Activated CD4-positive, alpha-beta T cell treated with anti-CD3 and anti-CD28 coated beads for 36 hours (primary cell): ENCODE data around the gene UGT1A8. TPM values are rescaled to one million over a fixed set of nuclear protein-coding genes. Genes with fewer than 3 reads are reported as not detected.
"Not testable (repeated sequence)": the region's sequence is repeated elsewhere in the genome, so short reads cannot be mapped to it uniquely, and the experiment has no call there.

Experiments
- ATAC-seq: fragments of 200-7000 bp; cut with Tn5 transposase; one replicate; pipeline ENCODE4 v1.10.0; 2021; ENCODE audit warnings: mild to moderate bottlenecking, moderate library complexity
- CTCF ChIA-PET: fragments of 350-600 bp; sonication (Branson Sonifier 250); formaldehyde crosslinking; loops from one replicate; lab custom pipeline; 2021; ENCODE audit warnings: antibody characterized with exemption; lab: Charles Lee
- POLR2A ChIA-PET: fragments of 350-600 bp; sonication (Branson Sonifier 250); formaldehyde crosslinking; loops from one replicate; lab custom pipeline; 2021; ENCODE audit warnings: antibody characterized with exemption, inconsistent platforms; lab: Charles Lee
- DNase-seq: peaks from one replicate; pipeline ENCODE4 v3.0.0-alpha.2; 2020
- H3K27ac Mint-ChIP-seq: one replicate; pipeline ENCODE4 v1.8.0; 2021; ENCODE audit warnings: mixed read lengths
- H3K27me3 Mint-ChIP-seq: one replicate; pipeline ENCODE4 v1.8.0; 2021; ENCODE audit warnings: mixed read lengths
- H3K36me3 Mint-ChIP-seq: one replicate; pipeline ENCODE4 v1.8.0; 2021; ENCODE audit warnings: low read depth, mixed read lengths
- H3K4me1 Mint-ChIP-seq: one replicate; pipeline ENCODE4 v1.8.0; 2021; ENCODE audit warnings: mixed read lengths
- H3K4me3 Mint-ChIP-seq: one replicate; pipeline ENCODE4 v1.8.0; 2021; ENCODE audit warnings: mild to moderate bottlenecking, moderate library complexity, mixed read lengths
- H3K9me3 Mint-ChIP-seq: one replicate; pipeline ENCODE4 v1.8.0; 2021; ENCODE audit warnings: low read depth, mixed read lengths
- intact Hi-C, 2 experiments: fragments of 100-400 bp; cut with DNase I in 1 of 2; cut with micrococcal nuclease in 1 of 2; formaldehyde crosslinking; loops; one replicate each; pipeline versions ENCODE4 v1.14.2 to v1.15.1; 2022 to 2024; cut with DNase I, micrococcal nuclease
- total RNA-seq, 2 experiments: library from RNA; stranded (reverse); gene quantifications; one replicate each; pipeline ENCODE4 v1.2.3, GENCODE V29; 2021

The UGT1A8 gene
- not detected for total RNA-seq

DNA sequence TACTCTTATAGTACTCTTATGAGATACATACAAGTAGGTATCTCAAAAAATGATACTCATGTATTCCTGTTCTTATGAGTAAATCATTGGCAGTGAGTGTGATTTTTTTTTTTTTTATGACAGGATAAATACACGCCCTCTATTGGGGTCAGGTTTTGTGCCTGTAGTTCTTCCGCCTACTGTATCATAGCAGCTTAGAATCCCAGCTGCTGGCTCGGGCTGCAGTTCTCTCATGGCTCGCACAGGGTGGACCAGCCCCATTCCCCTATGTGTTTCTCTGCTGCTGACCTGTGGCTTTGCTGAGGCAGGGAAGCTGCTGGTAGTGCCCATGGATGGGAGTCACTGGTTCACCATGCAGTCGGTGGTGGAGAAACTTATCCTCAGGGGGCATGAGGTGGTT, at the start of gene UGT1A8:
TSS of gene UGT1A8 (plus strand) at position 158 of the 400 bp plus-strand sequence. CDS start at position 233, 75 bp downstream.
- intact Hi-C loops, POLR2A ChIA-PET, DNase-seq, ATAC-seq, H3K4me1 Mint-ChIP-seq, CTCF ChIA-PET, H3K4me3 Mint-ChIP-seq, H3K36me3 Mint-ChIP-seq, H3K9me3 Mint-ChIP-seq, H3K27ac Mint-ChIP-seq: not testable (repeated sequence)
- peaks cover 33% of the 10 kb centered on the region for H3K27me3 Mint-ChIP-seq

DNA sequence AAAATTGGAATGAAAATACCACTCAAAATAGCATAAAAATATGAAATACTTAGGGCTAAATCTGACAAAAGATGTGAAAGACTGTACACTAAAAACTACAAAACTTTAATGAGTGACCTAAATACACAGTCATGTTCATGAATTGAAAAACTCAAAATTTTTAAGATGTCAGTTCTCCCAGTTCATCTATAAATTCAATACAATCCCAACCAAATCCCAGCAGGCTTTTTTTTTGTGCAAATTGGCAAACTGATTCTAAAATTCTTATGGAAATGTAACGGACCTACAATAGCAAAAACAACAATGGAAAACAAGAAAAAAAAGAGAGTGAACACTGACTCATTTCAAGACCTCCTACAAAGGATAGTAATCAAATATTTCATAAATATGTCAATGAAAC, 46.4 kb upstream of the UGT1A8 start:
- no peak overlapping the region for H3K4me3 Mint-ChIP-seq
- DNase-seq (no peak), ATAC-seq (no peak)
- ChIA-PET POLR2A (no interaction called here), CTCF (no interaction called here)
- H3K9me3 Mint-ChIP-seq, result no peaks in the 10 kb centered on the region
- no peaks in the 10 kb centered on the region for H3K4me1 Mint-ChIP-seq
- no peaks in the 10 kb centered on the region for H3K27me3 Mint-ChIP-seq
- no peaks in the 10 kb centered on the region for H3K36me3 Mint-ChIP-seq
- intact Hi-C loops, result no loop called here
- H3K27ac Mint-ChIP-seq, result no peak overlapping the region

DNA sequence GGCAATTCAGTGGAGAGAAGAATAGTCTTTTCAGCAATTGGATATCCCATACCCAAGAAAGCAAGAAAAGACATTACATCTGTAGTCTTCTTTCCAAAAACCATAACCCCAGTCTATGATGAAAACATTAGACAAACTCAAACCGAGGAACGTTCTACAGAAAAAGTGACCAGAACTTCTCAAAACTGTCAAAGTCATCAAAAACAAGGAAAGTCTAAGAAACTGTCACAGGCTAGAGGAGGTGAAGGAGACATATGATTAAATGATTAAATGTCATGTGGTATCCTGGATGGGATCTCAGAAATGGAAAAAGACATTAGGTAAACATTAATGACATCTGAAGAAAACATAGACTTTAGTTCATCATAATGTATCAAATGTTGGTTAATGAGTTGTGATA, 46.0 kb upstream of the UGT1A8 start:
- no peak overlapping the region for H3K27ac Mint-ChIP-seq
- no peaks in the 10 kb centered on the region for H3K9me3 Mint-ChIP-seq
- no peak overlapping the region for H3K4me3 Mint-ChIP-seq
- ATAC-seq (no peak), DNase-seq (no peak)
- H3K36me3 Mint-ChIP-seq, result no peaks in the 10 kb centered on the region
- ChIA-PET CTCF (no interaction called here), POLR2A (no interaction called here)
- intact Hi-C loops, result no loop called here
- H3K27me3 Mint-ChIP-seq, result no peaks in the 10 kb centered on the region
- no peaks in the 10 kb centered on the region for H3K4me1 Mint-ChIP-seq

DNA sequence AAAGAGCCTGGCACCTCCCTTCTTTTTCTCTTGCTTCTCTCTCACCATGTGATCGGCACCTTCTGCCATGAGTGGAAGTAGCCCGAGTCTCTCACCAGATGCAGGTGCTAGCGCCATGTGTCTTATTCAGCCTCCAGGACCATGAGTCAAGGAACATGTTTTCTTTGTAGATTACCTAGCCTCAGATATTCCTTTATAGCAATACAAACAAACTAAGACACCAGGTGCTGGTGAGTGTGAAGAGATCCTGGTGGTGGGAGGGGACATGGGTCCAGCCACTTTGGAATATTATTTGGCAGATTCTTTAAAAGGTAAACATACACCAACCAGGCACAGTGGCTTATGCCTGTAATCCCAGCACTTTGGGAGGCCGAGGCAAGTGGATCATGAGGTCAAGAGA, 45.0 kb upstream of the UGT1A8 start:
- H3K27ac Mint-ChIP-seq, result no peak overlapping the region
- no peaks in the 10 kb centered on the region for H3K4me1 Mint-ChIP-seq
- intact Hi-C loops, result no loop called here
- ATAC-seq, result no peak
- H3K9me3 Mint-ChIP-seq, result peaks cover 2% of the 10 kb centered on the region
- H3K36me3 Mint-ChIP-seq, result no peaks in the 10 kb centered on the region
- DNase-seq, result no peak
- H3K4me3 Mint-ChIP-seq, result no peak overlapping the region
- H3K27me3 Mint-ChIP-seq, result no peaks in the 10 kb centered on the region
- POLR2A ChIA-PET, result no interaction called here
- CTCF ChIA-PET, result interaction anchor here (0.6 kb wide), 1 partner anchor 69 kb away, joined by 4 read pairs; no protein-coding TSS in a partner anchor

DNA sequence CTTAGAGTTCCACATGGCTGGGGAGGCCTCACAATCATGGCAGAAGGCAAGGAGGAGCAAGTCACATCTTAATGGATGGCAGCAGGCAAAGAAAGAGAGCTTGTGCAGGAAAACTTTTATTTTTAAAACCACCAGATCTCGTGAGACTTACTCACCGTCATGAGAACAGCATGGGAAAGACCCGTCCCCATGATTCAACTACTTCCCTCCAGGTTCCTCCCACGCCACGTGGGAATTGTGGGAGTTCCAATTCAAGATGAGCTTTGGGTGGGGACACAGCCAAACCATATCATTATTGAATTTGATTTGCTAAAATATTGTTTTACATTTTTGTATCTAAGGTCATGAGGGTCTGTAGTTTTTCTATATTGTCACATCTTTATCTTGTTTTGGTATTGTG, 40.1 kb upstream of the UGT1A8 start:
- DNase-seq, H3K9me3 Mint-ChIP-seq, POLR2A ChIA-PET, H3K4me1 Mint-ChIP-seq, H3K36me3 Mint-ChIP-seq, H3K4me3 Mint-ChIP-seq, H3K27ac Mint-ChIP-seq, ATAC-seq, intact Hi-C loops, H3K27me3 Mint-ChIP-seq, CTCF ChIA-PET: not testable (repeated sequence)

DNA sequence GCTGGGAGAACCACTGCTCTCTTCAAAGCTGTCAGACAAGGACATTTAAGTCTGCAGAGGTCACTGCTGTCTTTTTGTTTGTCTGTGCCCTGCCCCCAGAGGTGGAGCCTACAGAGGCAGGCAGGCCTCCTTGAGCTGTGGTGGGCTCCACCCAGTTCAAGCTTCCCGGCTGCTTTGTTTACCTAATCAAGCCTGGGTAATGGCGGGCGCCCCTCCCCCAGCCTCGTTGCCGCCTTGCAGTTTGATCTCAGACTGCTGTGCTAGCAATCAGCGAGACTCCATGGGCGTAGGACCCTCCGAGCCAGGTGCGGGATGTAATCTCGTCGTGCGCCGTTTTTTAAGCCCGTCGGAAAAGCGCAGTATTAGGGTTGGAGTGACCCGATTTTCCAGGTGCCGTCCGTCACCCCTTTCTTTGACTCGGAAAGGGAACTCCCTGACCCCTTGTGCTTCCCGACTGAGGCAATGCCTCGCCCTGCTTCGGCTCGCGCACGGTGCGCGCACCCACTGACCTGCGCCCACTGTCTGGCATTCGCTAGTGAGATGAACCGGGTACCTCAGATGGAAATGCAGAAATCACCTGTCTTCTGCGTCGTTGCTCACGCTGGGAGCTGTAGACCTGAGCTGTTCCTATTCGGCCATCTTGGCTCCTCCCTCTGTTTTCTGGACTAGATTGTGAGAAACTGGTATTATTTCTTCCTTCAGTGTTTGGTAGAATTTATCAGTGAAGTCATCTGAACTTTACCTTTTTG, 34.0 kb upstream of the UGT1A8 start:
- POLR2A ChIA-PET, H3K27me3 Mint-ChIP-seq, H3K4me1 Mint-ChIP-seq, intact Hi-C loops, DNase-seq, H3K9me3 Mint-ChIP-seq, H3K36me3 Mint-ChIP-seq, H3K4me3 Mint-ChIP-seq, ATAC-seq, H3K27ac Mint-ChIP-seq: not testable (repeated sequence)
- CTCF ChIA-PET, result interaction anchor here (0.6 kb wide), 1 partner anchor 650 kb away, joined by 3 read pairs; no protein-coding TSS in a partner anchor

DNA sequence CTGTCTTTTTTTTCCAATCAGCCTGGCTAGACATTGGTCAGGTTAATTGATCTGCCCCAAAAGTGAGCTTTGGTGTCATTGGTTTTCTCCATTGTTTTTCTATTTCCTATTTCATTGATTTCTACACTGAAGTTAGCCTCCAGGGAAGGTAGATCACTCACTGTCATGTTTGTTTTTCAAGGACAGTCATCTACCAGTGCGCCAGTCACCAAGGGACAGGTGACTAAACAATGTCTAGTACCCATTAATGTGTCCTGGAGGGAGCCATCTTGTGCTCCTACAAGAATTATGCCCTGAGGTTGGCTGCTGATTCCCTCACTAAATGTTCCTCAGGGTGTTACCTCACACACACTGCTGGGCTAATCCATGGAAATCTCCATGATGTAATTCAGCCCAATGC, 33.2 kb upstream of the UGT1A8 start:
- no peak overlapping the region for H3K4me3 Mint-ChIP-seq
- H3K4me1 Mint-ChIP-seq, result no peaks in the 10 kb centered on the region
- no peaks in the 10 kb centered on the region for H3K36me3 Mint-ChIP-seq
- intact Hi-C loops, result no loop called here
- H3K9me3 Mint-ChIP-seq, result no peaks in the 10 kb centered on the region
- ChIA-PET POLR2A (no interaction called here), CTCF (no interaction called here)
- H3K27me3 Mint-ChIP-seq, result peaks cover 8% of the 10 kb centered on the region
- ATAC-seq (no peak), DNase-seq (no peak)
- no peak overlapping the region for H3K27ac Mint-ChIP-seq

DNA sequence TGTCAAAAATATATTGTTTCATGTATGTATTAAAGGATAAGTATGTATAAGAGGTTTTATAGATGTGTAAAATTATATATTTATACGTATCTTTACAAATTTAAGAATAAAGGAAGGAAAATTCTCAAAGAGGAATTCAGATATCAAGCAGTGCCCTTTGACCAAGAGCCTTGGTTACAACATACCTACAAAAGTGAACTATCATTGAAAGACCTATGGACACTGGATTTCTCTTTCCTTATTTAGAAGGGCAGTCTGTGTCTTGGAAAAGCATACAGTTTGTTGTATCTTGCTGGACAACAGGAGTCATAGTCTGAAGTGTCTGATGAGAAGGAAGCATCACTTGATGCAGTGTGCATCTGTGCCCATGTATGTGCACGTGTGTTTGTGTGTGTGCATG, 29.0 kb upstream of the UGT1A8 start:
- no peak for ATAC-seq
- intact Hi-C loops, result no loop called here
- ChIA-PET CTCF (no interaction called here), POLR2A (no interaction called here)
- no peak overlapping the region for H3K4me3 Mint-ChIP-seq
- no peaks in the 10 kb centered on the region for H3K9me3 Mint-ChIP-seq
- no peaks in the 10 kb centered on the region for H3K4me1 Mint-ChIP-seq
- H3K27ac Mint-ChIP-seq, result no peak overlapping the region
- peaks cover 12% of the 10 kb centered on the region for H3K27me3 Mint-ChIP-seq
- no peaks in the 10 kb centered on the region for H3K36me3 Mint-ChIP-seq
- no peak for DNase-seq

DNA sequence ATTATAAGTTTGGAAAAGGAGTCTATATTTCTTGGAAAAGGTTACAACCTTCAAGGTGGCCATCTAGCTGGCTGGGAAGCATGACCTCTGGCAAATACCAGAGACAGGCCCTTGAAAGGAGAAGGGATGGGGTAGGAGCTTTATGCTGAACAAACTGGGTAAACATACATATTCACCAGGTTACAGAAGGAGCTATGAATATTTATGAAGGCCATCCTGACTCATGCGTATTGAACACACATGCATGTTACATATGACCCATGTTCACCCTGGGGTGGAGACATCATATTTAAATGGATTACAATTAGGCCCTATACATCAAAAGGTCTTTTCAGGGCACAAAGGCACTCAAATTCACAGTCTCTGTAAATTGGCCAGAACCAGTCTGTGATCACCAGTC, 24.7 kb upstream of the UGT1A8 start:
- intact Hi-C loops, DNase-seq, POLR2A ChIA-PET, H3K27ac Mint-ChIP-seq, H3K4me1 Mint-ChIP-seq, H3K4me3 Mint-ChIP-seq, CTCF ChIA-PET, H3K9me3 Mint-ChIP-seq, H3K27me3 Mint-ChIP-seq, H3K36me3 Mint-ChIP-seq, ATAC-seq: not testable (repeated sequence)

DNA sequence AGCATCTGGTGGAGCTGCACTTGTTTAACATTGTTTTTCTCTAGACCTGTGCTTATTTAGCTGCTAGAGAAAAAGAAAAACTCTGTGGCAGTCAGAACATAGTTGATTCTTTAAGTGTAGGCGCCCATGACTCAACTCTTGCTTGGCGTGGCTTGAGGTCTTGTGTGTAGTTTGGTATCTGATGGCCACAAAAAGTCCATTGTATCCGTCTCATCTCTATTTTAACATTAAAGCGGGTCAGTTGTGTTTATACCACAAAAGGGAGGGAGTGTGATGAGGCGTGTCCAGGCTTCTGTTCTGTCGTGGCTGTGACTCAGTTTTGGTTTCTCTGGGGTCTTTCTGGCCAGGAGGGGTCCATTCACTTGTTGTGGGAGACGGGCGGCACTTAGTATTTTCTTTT, 24.2 kb upstream of the UGT1A8 start:
- POLR2A ChIA-PET, result no interaction called here
- H3K27ac Mint-ChIP-seq, result no peak overlapping the region
- DNase-seq (no peak), ATAC-seq (no peak)
- no peaks in the 10 kb centered on the region for H3K9me3 Mint-ChIP-seq
- no peaks in the 10 kb centered on the region for H3K36me3 Mint-ChIP-seq
- CTCF ChIA-PET, result no interaction called here
- no peaks in the 10 kb centered on the region for H3K4me1 Mint-ChIP-seq
- intact Hi-C loops, result no loop called here
- no peak overlapping the region for H3K4me3 Mint-ChIP-seq
- H3K27me3 Mint-ChIP-seq, result peaks cover 4% of the 10 kb centered on the region

DNA sequence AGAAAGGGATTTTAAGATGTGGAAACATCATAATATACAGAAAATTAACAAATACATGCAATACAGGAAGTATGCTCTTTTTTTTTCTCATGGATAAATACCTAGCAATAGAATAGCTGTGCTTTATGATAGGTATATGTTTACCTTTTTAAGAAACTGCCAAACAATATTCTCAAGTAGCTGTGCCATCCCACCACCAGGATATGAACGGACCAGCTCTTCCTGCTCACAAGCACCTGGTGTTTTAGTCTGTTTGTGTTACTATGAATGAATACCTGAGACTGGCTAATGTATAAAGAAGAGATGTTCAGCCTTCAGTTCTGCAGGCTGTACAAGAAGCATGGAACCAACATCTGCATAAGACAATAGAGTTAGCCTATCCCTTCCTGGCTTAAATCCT, 19.9 kb upstream of the UGT1A8 start:
- ChIA-PET CTCF (no interaction called here), POLR2A (no interaction called here)
- intact Hi-C loops, result no loop called here
- Mint-ChIP-seq H3K27me3 (peaks cover 5% of the 10 kb centered on the region), H3K27ac (no peak overlapping the region), H3K36me3 (no peaks in the 10 kb centered on the region), H3K4me3 (no peak overlapping the region), H3K9me3 (no peaks in the 10 kb centered on the region), H3K4me1 (no peaks in the 10 kb centered on the region)
- ATAC-seq (no peak), DNase-seq (no peak)

DNA sequence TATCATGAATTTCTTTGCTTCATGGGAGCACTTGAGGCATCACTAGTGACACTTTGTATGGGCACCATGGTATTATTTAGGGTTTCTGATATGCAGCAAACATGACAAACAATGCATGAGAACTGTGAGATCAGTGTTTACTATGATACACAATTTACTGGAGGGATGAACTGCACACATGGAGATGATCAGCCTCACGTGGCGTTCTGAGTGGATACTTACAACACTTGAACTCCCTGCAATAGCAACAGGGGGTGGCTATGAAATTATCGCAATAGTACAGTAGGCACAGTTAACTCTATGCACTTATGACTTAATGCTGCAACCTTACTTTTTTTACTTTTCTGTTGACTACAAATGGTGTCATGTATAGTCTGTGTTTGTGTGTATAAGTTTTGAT, 18.5 kb upstream of the UGT1A8 start:
- Mint-ChIP-seq H3K4me3 (no peak overlapping the region), H3K9me3 (peaks cover 3% of the 10 kb centered on the region), H3K4me1 (no peaks in the 10 kb centered on the region), H3K27me3 (peaks cover 7% of the 10 kb centered on the region), H3K36me3 (no peaks in the 10 kb centered on the region), H3K27ac (no peak overlapping the region)
- ATAC-seq, result no peak
- DNase-seq, result no peak
- intact Hi-C loops, result no loop called here
- ChIA-PET POLR2A (no interaction called here), CTCF (no interaction called here)
